SIG-M5 (cell line): ENCODE measurements around the gene ADCY1.

Source experiments
- DNase-seq: peaks from one replicate; lab custom pipeline; 2025; lab: John Stamatoyannopoulos, UW

ADCY1 gene

DNA sequence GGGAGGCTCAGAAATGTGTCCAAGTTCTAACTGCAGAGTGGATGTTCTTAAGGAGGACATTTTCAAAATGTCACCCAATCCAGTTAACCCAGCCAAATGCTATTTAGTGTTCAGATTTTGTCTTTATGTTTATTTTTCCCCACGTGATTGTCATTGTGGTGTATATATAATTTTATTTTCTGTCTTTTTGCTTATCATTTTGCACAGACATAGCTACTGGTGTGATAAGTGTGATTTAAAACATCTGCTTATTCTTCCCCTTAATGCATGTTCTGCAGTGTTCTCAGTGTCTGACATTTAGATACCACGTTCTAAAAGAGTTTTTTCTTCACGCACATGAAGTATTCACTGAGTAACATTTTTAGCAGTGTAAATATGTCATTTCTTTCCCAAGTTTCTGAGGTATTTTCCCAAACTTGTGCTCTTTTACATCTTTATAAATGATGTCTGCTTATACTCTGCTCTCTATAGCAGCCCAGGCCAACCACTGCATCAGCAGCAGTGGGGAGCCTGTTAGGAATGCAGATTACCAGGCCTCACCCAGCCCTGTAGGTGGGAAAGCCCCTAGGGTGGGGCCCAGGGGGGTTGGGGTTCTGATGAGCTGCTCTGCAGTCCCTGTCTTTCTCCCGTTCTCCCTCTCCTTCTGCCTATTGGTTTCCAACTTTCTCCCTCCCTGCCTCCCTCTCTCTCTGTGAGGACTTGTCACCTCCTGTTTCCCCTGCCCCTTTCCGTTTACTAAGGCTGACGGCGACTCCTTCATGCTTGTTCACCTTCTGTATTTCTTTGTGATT, 20.8 kb downstream of the ADCY1 start:
- no peak for DNase-seq

DNA sequence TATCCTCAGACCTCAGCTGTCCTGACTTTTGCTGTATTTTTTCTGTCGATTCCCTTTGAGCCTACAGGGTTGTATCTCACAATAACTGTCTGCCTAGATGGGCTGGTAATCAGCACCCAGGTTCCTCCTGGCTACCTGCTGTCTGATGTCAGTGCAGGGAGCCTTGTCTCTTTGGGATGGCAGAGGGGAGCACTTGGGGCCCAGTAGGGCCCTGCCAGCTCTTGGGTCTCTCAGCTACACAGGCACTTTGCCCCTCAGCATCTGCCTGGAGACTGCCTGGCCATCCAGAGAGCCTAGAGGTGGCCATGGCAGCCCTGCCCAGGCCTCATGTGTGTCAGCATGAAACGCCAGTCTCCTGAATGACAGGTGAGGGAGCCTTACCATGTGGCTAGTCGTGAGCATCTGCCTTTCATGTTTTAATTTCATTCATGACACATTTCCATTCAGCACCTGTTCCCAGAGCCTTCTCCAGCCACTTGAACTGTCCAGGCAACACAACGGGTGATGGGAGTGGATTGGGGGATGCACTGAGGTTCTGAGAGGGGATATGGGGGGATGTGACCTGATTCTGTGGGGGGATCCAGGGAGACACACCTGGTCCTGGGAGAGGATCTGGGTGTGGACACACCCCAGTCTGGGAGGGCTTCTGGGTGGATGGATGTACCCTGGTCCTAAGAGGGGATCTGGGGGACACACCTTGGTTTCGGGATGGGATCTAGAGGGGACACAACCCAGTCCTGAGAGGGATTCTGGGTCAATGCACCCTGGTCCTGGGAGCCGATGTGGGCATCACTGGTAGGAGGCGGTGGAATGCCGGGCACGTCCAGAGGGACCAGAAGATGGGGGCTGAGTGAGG, 21.9 kb downstream of the ADCY1 start:
- DNase-seq = no peak

DNA sequence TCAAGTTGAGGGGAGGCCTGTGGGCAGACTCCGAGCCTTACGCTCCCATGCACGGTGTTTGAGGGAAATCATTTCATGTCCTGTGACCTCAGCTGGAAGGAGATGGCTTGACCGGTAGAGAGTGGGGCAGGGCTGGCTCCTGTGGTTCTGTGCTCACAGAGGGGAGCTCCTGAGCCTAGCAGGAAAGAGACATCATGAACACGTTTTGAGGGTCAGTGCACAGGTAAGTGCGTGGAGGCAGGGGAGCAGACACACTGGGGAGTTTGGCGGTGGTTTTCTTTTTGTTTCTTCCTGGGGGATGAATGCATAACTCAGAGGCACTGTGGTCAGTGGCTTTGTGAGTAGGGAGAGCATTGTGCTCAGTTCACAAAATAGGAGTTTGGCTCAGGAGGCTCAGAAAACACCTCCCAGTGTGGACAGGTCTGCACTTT, 22.5 kb downstream of the ADCY1 start:
- no peak for DNase-seq

DNA sequence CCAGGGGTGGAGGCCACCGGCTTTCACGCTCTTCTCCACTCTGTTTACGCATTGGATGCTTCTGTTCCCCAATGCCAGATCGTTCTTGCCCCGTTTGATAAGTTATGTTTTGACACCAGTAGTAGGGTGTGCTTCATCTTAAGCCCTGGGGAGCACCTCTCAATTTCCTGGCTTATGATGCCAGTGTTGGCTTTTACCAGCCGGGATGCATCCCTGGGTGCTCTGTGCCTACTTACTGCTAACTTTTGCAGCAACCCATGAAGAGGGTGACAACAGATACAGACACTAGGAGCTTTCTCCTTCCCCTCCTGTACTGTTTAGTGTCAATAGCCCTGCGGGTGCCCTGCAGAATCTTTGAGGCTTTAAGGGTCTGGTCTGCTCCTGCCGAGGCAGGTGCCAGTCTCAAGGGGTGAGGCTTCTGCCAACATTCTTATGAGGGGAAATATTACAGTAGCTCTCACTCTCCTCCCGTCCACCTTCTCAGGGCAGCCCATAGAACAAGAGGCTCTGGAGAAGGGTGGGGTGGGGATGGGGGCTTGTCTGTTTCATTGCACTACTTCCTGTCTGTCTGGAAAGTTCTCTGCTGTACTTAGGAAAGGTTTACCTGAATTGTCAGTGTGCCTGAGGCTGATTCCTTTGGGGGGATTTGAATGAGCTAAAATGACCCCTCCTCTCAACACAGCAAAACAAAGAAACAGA, 23.3 kb downstream of the ADCY1 start:
- DNase-seq = no peak

DNA sequence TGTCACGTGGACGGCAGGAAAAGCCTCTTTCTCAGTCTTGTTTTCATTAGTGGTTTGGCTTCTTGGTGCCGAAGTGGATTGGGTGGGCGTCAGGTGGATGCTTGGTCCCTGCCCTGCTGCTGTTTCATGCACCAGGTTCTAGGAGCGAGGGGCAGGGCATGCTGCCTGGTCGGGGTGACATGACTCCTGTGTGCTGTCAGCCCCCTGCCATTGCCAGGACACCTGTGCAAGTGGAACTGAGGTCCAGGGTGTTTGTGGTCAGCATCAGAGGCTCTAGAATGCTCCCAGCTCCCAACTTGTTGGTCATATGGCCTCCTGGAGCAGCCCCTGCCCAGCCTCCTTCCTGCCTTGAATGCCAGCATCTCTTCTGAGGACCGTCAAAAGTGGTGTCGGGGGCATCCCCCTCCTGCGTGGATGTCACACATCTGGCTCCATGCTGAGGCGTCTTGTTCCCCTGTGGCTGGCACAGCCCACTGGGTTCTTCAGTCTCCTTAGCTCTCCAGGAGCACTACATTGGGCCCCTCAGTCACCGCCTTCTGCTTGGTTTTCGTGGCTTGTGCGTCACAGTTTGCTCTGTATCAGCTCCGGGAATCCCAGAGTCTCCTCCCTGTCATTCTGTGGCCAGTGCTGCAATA, 24.8 kb downstream of the ADCY1 start:
- no peak for DNase-seq

DNA sequence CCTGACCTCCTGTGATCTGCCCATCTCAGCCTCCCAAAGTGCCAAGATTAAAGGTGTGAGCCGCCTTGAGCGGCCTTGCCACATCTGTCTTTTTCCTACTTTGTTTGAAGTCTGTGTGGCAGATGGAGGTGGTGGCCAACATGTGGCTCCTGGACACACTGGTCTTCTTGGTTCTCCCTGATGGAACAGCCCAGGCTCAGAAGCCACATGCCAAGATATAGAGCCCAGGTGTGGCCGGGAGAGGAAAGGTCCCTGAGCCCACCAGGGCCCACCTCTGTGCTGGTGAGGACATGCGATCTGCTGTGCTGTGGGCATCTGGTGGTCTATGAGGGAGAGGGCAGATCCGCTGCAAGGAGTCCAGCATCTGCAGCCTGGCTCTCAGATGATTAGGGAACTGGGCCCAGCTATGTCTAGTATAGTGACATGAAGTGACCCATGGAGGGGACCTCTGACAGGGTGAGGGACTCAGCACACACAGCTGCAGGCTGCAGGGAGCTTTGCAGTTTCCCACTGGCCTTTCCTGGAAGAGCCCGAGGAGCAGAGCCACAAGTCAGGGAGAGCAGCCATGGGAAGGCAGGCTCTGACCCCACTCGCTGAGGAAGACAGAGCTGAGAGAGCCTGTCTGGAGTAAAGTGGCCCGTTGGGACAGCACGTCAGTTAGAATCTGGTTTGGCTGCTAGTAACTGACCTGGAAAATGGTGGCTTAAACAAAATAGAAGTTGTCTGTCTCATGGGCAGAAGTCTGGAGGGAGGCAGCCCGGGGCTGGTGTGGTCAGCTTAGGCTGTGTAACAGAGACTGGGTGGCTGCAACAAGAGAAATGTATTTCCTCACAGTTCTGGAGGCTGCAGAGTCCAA, 25.9 kb downstream of the ADCY1 start:
- DNase-seq = no peak

DNA sequence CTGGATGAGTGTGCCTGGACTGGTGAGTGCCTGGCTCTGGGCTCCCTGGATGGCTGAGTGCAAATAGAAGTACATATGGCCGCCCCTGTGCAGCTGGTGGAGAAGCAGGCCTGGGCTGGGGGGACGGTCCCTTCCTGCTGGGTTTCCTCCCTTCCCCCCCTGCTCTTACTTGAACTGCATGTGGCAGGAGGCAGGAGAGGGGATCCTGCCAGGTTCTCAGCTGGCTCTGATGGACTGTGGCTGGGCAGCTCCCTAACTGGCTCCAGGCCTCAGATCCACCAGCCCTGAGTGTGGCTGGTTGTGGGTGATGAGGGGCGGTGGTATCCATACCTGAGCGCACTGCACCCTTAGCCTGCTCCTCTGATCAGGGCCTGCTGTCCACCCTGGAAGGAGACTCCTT, 26.9 kb downstream of the ADCY1 start:
- DNase-seq = no peak

DNA sequence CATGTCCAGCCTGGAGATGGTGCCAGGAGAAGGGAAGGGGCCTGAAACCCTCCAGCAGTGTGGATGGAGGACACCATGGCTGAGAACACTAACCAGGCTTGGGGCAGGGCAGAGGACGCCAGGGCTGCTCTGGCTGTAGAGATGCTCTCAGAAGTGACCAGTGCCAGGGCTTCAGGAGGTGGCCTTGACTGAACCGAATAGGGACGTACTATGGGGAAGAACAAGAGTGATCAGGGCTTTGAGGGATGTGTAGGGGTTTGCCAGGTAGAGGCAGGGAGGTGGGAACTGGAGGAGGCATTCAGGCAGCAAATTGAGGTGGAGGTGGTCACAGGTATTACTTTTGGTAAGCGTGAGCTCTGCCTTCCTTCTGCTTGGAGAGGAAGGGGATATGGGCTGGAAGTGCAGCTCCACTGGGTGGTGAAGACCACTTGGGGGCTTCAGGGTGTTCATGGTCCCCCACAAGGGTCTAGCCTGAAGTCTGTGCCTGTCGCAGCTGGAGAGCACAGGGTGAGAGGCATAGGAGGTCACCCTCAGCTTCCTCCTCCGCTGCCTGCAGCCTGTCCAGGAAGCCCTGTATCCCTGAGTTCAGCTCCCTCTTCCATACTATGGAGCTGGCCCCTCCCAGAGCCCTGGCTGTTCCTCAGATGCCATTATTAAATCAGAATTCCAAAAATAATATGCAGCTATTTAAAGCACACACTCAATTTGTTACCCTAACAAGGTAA, 27.8 kb downstream of the ADCY1 start:
- no peak for DNase-seq

DNA sequence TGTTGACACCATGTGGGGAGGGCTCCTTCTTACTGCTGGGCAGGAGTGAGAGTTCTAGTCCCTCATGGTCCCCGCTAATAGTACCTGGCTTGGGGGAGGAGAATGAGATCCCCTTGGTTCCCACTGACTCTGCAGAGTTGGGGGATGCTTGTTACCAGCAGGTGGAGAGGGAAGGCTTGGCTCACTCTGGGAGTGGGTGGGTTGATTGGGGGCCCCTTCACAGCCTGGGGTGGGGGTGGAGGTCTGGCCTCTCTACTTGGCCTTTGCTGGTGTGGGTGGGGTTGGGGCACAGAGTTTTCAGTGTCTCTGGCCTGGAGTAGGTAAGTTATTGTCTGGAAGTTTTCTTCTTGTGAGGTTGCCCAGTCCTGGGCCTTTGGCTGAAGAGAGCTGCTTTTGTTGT, 31.9 kb downstream of the ADCY1 start:
- no peak for DNase-seq

DNA sequence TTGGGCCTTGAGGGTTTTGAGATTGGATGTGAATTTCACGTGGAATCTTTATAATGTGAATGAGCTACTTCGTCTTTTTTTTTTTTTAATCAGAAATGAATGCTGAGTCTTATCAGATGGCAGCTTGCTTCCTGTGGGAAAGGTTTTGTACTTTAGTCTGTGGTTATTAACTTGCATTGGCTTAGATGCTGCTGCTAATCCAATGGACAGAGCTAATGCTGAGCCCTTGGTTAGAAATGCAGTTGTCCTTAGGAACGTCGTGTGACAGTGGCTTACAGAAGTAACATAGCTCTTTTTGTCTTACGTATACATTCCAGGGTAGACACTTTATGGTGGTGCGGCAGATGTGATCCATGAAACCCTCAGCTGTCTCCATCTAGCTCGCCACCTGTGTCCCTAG, 32.8 kb downstream of the ADCY1 start:
- no peak for DNase-seq

DNA sequence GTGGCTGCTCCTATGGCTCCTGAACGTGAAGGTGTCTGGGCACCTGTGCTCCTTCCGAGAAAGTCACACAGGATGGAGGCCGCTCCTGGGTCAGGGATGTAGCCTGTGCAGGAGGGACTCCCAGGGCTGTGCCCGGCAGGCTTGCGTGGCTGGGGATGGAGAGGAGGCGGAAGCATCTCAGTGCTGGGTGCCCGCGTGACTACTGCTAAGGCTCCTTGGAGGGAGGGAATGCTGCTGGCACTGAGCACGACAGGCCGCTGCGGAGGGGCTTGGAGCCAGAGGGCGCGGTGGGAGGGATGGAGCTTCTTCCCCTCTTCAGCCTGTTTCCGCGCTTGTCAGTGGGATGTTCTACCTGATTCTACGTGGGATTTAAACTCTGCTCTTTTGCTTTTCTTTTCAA, 35.0 kb downstream of the ADCY1 start:
- DNase-seq = no peak

DNA sequence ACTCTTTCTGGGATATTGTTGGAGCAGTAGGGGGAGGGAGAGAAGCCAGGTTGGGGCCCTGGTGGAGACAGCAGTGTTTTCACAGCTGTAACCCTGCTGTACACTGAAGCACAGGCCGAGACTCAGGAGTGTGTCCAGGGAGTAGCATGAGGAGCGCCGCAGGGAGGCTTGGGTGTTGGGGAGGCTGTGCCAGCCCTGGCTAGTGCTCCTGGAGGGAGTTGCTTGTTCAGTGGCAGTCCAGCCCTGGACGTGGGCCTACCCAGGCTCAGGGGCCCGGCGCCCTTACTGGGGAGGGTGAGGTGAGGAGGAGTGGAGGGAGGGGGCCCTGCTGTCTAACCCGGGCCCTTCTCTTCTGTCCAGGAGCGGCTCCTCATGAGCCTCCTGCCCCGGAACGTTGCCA, 35.9 kb downstream of the ADCY1 start:
- DNase-seq = no peak

DNA sequence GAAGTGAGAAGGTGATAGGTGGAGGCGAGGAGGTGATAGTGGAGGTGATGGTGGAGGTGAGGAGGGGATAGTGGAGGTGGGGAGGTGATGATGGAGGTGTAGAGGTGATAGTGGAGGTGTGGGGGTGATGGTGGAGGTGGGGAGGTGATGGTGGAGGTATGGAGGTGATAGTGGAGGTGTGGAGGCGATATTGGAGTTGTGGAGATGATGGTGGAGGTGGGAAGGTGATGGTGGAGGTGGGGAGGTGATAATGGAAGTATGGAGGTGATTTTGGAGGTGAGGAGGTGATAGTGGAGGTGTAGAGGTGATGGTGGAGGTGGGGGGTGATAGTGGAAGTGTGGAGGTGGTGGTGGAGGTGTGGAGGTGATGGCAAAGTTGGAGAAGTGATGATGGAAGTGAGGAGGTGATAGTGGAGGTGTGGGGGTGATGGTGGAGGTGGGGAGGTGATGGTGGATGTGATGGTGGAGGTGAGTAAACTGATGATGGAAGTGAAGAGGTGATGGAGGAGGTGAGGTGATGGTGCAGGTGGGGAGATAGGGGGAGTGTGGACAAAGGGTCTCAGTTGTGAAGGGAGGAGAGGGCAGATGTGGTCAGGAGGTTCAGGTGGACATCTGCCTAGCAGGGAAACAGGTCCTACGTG, 36.6 kb downstream of the ADCY1 start:
- DNase-seq = no peak

DNA sequence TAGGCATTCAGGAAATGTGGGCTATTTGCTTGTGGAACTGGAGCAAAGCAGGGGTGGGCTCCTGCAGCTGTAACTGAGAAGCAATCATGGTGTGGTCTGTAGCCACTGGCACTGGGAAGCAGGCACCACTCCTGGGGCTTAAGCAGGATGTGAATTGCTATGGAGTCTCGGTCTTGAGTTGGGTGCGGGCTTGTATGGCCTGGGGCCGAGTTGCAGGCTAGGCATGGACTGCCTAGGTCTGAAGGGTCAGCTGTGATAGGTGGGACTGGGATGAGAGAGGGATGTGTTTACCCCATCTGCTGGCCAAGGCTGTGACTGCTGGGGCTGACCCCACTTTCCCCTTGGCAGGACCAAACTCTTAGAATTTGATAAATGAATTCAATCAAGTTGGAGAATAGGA, 43.0 kb downstream of the ADCY1 start:
- no peak for DNase-seq

DNA sequence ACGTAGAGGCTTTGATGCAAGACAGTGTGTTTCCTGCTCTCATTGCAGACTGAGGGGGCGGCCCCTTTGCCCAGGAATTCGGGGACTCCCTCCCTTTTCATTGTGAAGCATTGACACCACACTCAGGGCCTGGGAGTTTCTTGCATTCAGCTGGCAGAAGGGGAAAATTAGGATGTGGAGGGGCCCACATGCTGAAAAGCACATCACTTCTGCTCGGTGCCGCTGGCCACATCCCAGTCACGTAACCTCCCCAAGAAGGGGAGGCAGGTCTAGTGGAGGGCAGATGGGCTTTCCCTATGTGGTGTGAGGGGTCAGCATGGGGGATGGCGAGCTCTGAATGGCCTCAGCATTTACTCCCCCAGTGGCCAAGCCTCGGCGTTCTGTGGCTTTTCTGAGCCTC, 47.9 kb downstream of the ADCY1 start:
- DNase-seq = no peak

DNA sequence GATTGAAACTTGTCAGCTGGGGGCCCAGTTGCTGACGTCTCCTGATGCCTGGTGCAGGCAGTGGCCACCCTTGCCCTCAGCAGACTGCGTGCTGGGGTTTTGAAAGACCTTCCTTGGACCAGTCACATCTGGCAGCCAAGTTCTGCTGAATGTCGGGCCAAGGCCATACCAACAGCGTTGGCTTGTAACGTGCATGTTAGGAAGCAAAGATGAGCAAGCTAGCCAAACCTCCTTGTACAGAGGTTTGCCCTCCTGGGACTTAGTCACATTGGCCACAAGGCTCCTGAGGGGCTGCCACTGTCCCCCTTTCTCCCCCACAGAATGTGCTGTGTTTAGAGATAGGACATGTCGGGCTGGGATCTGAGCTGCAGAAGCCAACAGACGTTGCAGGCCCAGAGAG, 49.0 kb downstream of the ADCY1 start:
- DNase-seq = no peak

DNA sequence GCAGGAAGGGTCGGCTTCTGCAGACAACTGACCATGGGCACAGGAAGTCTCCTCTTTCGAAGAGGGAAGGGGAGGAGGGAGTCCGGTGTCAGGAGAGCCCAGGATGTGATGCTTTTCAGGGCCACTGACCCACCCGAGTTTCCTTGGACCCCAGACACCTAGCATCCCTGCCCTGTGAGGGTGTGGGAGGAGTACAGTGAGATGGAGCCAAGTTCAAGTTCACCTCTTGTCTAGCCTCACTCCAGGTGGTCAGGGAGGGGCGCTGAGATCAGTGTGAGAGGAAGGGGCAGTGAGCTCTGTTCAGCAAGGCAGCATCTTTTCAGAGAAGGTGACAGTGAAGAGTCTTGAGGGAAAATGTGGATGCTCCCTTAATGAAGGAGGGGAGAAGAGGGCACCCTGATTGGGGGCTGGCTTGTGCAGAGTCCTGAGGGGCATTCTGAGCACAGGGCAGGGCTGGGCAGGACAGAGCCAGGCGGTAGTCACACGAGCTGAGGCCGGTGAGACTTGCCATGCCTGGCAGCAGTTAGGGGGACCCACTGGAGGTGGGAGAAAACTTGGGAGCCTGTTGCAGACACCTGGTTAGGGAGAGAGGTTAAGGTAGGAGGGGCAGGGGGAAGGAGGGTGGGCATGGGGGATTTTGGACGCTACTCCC, 49.7 kb downstream of the ADCY1 start:
- DNase-seq = no peak

DNA sequence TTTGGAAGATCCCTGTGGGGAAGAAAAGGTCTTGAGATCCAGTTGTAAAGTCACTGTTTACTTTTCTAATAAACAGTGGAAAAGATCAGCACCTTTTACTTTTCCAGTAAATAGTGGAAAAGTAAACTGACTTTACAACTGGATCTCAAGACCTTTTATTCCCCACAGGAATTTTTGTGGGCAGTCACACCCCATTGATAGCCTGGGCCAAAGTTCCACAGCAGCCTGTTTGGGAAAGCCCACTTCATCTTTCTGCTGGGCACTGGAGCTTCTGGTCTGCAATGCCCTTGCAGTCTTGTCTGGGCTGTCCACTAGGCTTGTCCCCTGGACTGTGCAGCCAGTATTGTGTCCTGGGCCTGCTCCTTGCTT, 50.2 kb downstream of the ADCY1 start:
- no peak for DNase-seq

DNA sequence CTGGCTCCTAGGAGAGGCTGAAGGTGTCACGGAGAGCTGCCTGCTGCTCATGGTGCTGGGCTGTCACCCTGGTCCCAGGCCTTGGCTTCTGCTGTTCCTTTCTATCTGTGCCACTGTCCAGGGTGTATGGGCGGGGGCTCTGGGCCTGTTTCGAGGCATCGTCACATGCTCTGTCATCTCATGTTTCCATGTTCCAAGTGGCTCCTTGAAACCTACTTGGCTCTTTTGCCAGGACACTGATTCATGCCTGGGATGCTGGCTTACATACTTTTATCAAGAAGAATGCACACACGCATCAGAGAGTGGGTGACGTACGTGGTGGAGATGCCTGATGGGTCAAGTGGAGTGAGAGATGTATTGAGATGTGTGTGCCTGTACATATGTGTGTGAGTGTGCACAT, 50.9 kb downstream of the ADCY1 start:
- DNase-seq = no peak
